Activated effector memory CD4-positive, alpha-beta T cell treated with anti-CD3 and anti-CD28 coated beads, Interleukin-2, amount 50 U/mL, for 16 hours (primary cell): Measurements from ENCODE around the gene ANKRD34A.

Experiments
- DNase-seq: peaks from one replicate; pipeline ENCODE4 v3.0.0-alpha.2; 2020

The ANKRD34A gene

DNA sequence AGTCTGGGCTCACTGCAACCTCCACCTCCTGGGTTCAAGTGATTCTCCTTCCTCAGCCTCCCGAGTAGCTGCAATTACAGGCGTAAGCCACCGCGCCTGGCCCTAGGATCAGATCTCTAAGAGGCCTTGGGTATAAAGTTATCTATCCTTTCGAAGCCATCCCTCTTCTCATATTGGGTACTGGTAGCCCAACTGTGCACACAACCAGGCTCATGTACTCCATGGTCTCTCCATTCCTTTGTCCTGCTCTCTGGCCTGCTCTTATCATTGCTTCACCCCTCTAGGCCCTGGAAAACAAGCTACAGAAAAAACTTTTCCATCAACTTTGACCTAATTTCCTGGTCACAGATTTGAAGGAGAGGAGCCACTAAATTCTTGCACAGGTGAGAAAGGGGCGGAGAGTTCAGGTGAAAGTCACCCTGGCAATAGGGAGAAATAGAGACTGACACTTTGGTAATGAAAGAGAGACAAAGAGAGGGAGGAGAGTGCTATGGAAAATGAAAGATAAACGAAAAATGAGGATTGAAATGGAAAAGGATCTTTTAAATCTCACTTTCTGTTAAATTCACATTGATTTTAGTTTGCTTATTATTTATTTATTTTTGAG lies 26.0 kb upstream of the ANKRD34A start:
- peak; percentile 65 for DNase-seq

DNA sequence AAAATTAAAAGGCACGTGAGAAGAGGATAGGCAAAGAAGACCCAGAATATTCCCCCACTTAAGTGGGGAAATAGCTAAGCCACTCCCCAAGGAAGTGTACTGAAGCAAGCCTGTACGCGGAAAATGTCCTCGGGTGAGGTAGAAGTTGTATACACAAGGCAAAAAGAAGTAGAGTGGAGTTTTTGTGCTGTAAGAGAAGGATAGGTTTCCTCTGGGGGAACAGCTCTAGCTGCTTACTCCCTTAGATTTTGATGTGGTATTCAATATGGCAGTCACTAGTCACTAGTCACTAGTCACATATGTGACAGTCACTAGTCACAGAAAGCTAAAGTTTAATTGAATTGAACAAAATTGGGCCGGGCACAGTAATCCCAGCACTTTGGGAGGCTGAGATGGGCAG lies 24.4 kb upstream of the ANKRD34A start:
- DNase-seq = peak; percentile 65

- no peak for DNase-seq
These were observed 23.6 kb upstream of the ANKRD34A start for GRCh38 chr1:145987926-145988325.

- DNase-seq = no peak
These were observed 22.2 kb upstream of the ANKRD34A start for GRCh38 chr1:145986551-145986950.

DNA sequence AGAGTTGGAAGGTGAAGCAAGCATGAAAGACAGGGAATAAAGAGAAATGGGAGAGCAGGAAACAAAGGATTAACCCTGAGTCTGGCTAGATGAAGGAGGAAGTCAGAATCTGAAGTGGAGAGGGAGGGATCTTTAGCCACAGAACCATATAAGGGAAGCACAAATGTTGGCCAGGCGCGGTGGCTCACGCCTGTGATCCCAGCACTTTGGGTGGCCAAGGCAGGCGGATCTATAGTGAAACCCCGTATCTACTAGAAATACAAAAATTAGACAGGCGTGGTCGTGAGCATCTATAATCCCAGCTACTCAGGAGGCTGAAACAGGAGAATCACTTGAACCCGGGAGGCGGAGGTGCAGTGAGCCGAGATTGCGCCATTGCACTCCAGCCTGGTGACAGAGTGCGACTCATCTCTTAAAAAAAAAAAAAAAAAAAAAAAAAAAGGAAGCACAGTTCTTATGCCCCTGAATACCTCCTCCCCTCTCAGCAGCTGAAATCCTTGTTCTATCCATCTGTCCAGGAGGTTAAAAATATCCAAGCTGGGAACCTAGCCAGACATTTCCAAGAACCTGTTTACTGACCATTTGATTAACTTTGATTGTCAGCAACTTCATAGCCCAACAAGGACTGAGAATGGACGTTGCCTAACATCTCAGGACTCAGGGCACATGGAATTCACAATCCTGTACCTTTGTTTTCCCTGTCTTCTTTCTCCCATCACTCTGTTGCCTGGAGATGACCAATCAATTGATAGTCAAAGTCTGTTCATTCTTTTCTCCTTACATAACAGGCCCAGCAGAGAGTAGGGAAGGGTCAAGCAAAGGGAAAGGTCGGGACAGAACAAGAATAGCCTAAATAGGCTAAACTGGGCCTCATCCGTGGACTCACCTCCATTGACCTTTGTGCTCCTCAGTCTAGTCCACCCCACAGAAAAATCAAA lies 21.4 kb upstream of the ANKRD34A start:
- DNase-seq = peak; percentile 61

GRCh38 chr1:145985129-145985501 lies 20.7 kb upstream of the ANKRD34A start:
- peak; percentile 62 for DNase-seq

- peak; percentile 77 for DNase-seq
These were observed 19.8 kb upstream of the ANKRD34A start for GRCh38 chr1:145983960-145984830.

GRCh38 chr1:145983206-145983675 lies 18.9 kb upstream of the ANKRD34A start:
- peak; percentile 54 for DNase-seq

GRCh38 chr1:145982010-145982723 lies 17.8 kb upstream of the ANKRD34A start:
- DNase-seq = peak; percentile 57

DNA sequence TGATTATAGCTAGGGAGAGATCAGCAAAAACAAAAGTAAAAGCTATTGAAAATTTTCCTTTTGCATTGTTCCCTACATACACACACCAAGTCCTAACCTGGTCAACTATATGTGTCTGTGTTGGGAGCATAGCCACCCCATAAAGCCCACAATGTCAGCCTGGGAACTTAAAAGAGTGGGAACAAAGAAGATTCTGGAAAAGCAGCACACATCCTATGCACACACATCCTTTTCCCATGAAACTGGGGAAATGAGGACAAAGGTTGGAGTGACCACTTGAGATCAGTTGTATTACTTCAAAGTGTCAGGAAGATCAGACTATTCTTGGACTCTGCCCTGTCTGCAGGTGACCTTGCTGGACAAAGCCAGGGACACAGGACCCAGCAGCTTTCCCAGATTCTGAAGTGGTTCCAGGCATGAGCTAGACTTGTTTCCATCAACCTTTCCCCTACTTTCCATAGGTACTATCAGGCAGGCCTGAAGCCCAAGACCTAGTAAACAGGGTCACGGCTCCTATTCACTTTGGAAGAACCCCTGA lies 16.2 kb upstream of the ANKRD34A start:
- peak; percentile 53 for DNase-seq

- DNase-seq = no peak
These were observed 15.5 kb upstream of the ANKRD34A start for GRCh38 chr1:145979746-145980456.

GRCh38 chr1:145978854-145979745 lies 14.7 kb upstream of the ANKRD34A start:
- peak; percentile 91 for DNase-seq

DNA sequence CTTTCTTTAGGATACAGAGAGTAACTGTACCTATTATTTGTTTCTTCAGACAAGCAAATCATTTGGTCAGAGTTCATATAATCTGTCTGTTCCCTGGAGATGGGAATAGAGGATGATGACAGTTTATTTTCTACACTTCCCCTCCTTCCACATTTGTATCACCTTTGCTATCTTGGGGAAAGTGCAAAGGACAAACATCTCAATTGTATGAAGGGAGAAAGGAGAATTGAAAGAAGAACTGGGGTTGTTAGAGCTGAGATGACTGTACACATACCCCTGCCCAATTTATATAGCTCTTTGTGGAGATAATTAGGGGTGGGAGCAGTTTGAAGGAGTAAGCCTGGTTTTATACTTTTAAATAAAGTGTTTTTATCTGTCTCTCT lies 14.1 kb upstream of the ANKRD34A start:
- no peak for DNase-seq

- DNase-seq = peak; percentile 88
These were observed 13.4 kb upstream of the ANKRD34A start for GRCh38 chr1:145977486-145978470.

DNA sequence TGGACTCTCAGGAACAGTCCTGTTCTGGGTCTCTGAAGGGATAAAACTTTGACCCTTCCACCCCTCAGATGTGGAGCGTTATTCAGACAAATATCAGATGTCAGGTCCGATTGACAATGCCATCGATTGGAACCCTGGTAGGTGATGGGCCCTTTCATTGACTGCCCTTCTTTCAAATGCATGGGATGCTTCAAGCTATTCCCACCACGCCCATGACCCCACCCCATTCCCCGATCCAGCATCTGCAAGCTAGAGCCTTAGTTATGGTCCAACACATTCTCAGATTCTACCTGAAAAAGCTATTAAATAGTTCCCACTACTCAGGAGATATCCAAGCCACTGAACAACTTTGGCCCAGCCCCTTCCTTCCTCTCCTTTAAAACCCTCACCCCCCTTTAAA lies 12.6 kb upstream of the ANKRD34A start:
- DNase-seq = no peak

- no peak for DNase-seq
These were observed 10.8 kb upstream of the ANKRD34A start for GRCh38 chr1:145975216-145975615.

GRCh38 chr1:145974721-145975120 lies 10.3 kb upstream of the ANKRD34A start:
- DNase-seq = no peak

DNA sequence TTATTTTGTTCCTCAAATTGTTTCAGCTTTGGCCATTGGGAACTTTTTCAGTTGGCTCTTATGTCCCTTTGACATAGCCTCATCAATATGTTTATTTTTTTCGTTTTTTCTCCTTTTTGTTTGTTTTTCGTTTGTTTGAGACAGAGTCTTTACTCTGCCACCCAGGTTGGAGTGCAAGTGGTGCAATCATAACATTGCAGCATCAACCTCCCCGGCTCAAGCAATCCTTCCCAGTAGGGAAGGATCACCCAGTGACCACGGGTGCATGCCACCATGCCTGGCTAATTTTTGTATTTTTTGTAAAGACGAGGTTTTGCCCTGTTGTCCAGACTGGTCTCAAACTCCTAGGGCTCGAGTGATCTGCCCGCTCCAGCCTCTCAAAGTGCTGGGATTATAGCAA lies 8.2 kb upstream of the ANKRD34A start:
- DNase-seq = no peak

- DNase-seq = no peak
These were observed 2.9 kb upstream of the ANKRD34A start for GRCh38 chr1:145967288-145967687.
